Ishikawa (cell line): Measurements from ENCODE around the gene TM4SF1.

ENCODE experiments used
- CEBPB ChIP-seq: IDR thresholded peaks from 2 replicates; pipeline ENCODE4 v1.6.1; 2012
- CREB1 ChIP-seq: IDR thresholded peaks from 2 replicates; pipeline ENCODE4 v1.6.1; 2012; ENCODE audit warnings: low read depth
- EGR1 ChIP-seq: IDR thresholded peaks from 2 replicates; pipeline ENCODE4 v1.6.1; 2012
- EP300 ChIP-seq: IDR thresholded peaks from 2 replicates; pipeline ENCODE4 v1.6.1; 2012; ENCODE audit warnings: borderline replicate concordance
- FOXM1 ChIP-seq: IDR thresholded peaks from 2 replicates; pipeline ENCODE4 v1.6.1; 2012; ENCODE audit warnings: low read depth, borderline replicate concordance
- MAX ChIP-seq: IDR thresholded peaks from 2 replicates; pipeline ENCODE4 v1.6.1; 2012
- NFIC ChIP-seq: IDR thresholded peaks from 2 replicates; pipeline ENCODE4 v1.6.1; 2012
- RAD21 ChIP-seq: IDR thresholded peaks from 2 replicates; pipeline ENCODE4 v1.6.1; 2012; ENCODE audit warnings: low read depth
- REST ChIP-seq: IDR thresholded peaks from 2 replicates; pipeline ENCODE4 v1.6.1; 2012; ENCODE audit warnings: low read depth, mild to moderate bottlenecking
- TAF1 ChIP-seq: IDR thresholded peaks from 2 replicates; pipeline ENCODE4 v1.6.1; 2012; ENCODE audit warnings: low read depth, mild to moderate bottlenecking
- TCF12 ChIP-seq: IDR thresholded peaks from 2 replicates; pipeline ENCODE4 v1.6.1; 2012; ENCODE audit warnings: low read depth
- TEAD4 ChIP-seq: IDR thresholded peaks from 2 replicates; pipeline ENCODE4 v1.6.1; 2012
- USF1 ChIP-seq: IDR thresholded peaks from 2 replicates; pipeline ENCODE4 v1.6.1; 2012
- YY1 ChIP-seq: IDR thresholded peaks from 2 replicates; pipeline ENCODE4 v1.6.1; 2012; ENCODE audit warnings: low read depth
- ZBTB7A ChIP-seq: IDR thresholded peaks from 2 replicates; pipeline ENCODE4 v1.6.1; 2012; ENCODE audit warnings: low read depth

TM4SF1 gene

GRCh38 chr3:149321640-149322039 is 55.8 kb downstream of the TM4SF1 start:
- no peak for TF ChIP-seq EGR1
- TF ChIP-seq REST, result no peak
- TF ChIP-seq EP300, result no peak
- TF ChIP-seq ZBTB7A, result no peak
- TF ChIP-seq USF1, result no peak
- TF ChIP-seq RAD21, result no peak
- no peak for TF ChIP-seq MAX
- TF ChIP-seq CEBPB, result no peak
- TF ChIP-seq CREB1, result no peak

- TF ChIP-seq NFIC, result no peak
- no peak for TF ChIP-seq YY1
- TF ChIP-seq CREB1, result no peak
- no peak for TF ChIP-seq RAD21
- TF ChIP-seq TCF12, result no peak
- no peak for TF ChIP-seq CEBPB
- no peak for TF ChIP-seq TEAD4
- no peak for TF ChIP-seq FOXM1
- TF ChIP-seq USF1, result no peak
- TF ChIP-seq EP300, result no peak
- no peak for TF ChIP-seq ZBTB7A
- TF ChIP-seq MAX, result no peak
- TF ChIP-seq TAF1, result no peak
- no peak for TF ChIP-seq EGR1
- no peak for TF ChIP-seq REST
Observed at GRCh38 chr3:149321136-149321535, 56.3 kb downstream of the TM4SF1 start.

GRCh38 chr3:149319750-149320149 is 57.7 kb downstream of the TM4SF1 start:
- TF ChIP-seq MAX (peak; percentile 76), USF1 (peak; percentile 69), ZBTB7A (no peak), CEBPB (peak; percentile 83), CREB1 (no peak), TAF1 (no peak), TEAD4 (peak; percentile 53; the same call in 1 of the 2 replicates), RAD21 (no peak), FOXM1 (peak; percentile 65; the same call in 1 of the 2 replicates), YY1 (peak; percentile 31), REST (no peak), TCF12 (peak; percentile 88), EP300 (peak; percentile 67; the same call in 1 of the 2 replicates), NFIC (peak; percentile 92), EGR1 (no peak)
